ENCODE results near the gene CHCHD4.
"Not testable (repeated sequence)": the region's sequence is repeated elsewhere in the genome, so short reads cannot be mapped to it uniquely, and the experiment has no call there.

CHCHD4 gene

DNA sequence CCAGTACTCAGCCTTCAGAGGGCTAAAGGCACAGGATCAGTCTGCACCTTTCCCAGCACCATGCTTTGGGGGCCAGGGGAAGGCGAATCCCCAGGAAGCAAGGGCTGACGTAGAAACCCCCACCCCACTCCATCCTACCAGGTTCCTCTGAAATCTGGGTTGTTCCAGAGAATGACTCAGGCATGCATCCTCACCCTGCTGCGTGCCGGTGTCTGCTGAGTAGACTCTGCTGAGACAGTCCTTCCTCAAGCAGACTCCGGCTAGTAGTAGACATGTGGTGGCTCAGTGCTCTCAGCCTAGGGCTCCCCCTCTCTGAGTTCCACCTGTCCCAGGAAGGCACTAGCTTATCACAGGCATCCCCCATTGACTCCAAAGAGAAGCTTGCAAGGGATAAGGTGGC is 9.2 kb upstream of the CHCHD4 start:
- no peak for DNase-seq

DNA sequence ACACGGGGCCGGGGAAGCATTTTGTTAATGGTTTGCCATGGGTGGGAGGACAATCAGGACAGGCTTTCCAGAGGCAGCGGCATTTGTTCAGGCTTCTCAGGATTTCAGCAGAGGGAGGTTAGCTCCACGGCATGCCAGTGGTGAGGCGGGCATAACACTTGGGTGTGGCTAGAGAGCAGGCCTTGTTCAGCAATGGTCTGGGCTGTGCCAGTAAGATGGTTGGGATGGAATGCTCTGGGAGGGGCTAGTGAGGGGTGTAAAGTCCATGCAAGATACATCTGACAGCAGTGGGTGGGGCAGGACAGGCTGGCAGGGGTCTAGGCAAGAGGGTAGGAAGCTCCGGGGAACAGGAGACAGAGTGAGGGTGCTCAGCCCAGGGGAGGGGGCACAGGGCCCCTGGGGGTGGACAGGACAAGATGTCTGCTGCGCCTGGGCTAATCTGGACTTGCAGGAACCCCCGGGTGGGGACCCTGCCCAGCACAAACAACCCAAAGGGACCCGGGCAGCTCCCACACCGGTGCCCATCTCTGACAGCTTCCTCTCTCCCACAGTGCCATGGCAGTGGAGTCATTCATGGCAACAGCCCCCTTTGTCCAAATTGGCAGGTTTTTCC is 8.6 kb upstream of the CHCHD4 start:
- no peak for DNase-seq

DNA sequence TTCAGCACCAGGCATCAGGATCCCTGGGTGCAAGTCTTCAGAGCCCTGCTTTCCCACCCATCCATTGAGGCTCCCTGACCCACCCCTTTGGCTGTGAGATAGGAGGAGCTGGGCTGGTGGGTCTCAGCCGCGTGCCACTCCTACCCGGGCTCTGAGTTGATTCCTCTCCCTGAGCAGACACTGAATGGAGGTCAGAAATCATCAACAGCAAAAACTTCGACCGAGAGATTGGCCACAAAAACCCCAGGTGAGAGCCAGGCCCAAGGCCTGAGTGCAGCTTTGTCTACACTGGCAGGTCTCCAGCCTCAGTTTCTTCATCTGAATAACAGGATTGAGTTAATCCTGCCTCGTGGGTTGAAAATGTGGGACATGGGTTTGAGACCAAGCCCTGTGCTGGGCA is 8.0 kb upstream of the CHCHD4 start:
- no peak for DNase-seq

DNA sequence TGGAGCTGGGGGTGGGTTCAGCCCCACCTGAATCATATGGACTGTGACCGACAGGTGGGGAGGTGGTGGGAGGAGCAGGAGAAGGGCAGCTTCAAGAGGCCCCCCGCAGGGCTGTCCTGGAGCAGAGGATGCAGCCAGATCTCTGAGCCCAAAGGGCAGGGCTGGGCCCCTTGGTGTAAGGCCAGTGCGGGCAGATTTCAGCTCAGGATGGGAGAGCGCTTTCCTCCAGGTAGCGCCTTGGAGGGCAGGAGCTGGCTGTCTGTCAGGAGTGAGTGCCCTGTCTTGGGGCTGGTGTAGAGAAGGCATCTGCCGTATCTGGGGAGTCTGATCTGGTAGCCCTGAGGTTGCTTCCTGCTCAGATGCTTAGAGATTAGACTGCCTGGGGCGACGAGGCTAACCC is 7.5 kb upstream of the CHCHD4 start:
- no peak for DNase-seq

DNA sequence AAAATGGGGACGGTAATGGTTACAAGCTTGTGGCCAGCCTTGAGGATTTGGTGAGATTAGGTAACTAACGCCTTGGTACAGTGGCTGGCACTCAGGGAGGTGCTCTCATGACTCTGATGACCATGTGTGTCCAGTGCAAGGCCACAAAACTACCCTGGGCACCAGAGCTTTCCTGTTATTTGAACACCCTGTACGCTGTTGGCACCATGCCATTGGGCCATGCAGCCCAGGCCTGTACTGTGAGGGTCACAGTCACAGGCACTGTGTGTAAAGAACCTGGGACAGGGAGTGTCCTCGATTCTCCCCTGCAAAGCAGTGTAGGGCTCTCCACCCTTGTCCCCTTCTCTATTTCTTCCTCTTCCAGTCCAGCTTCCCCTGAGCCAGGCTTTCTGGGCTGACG is 6.5 kb upstream of the CHCHD4 start:
- no peak for DNase-seq

DNA sequence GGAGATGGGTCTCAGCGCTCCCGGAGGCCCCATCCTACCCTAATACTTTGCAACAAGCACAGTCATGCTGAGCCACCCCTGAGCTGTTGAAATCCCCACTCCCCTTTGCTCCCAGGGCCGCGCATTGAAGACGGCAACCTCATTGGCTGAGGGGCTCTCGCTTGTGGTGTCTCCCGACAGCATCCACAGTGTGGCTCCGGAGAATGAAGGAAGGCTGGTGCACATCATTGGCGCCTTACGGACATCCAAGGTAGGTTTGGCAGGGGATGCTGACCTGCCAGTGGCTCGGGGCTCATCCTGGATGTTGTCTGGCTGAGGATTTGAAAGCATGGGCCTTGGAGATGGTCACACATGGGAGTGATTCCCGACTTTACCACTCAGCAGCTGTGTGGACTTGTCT is 6.0 kb upstream of the CHCHD4 start:
- no peak for DNase-seq

DNA sequence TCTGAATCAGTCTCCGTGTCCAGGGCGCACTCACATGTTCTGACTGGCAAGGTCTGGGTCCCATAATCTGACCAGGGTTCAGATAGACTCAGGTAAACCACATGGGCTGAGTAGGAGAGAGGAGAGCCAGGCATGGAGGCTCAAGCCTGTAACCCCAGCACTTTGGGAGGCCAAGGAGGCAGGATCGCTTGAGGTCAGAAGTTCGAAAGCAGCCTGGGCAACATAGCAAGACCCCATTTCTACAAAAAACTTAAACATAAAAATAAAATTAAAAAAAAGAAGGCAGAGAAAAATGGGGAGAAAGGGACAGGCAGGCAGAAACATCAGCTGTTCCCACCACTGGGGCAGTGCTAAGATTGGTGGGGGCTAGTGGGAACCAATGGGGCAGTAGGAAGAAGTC is 5.6 kb upstream of the CHCHD4 start:
- no peak for DNase-seq

DNA sequence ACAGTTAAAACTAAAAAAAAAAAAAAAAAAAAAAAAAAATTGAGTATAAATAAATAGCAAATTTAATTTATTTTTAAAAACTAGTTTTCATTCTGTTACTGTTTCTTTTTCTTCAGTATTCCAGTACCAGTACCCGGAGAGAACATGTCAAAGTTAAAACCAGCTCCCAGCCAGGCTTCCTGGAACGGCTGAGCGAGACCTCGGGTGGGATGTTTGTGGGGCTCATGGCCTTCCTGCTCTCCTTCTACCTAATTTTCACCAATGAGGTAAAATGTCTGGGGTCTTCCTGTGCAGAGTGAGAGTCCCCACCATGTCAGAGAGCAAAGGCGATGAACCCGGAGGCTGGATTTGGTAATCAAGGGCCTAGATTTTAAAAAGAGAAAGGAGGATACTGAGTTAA is 4.6 kb upstream of the CHCHD4 start:
- DNase-seq, result no peak

DNA sequence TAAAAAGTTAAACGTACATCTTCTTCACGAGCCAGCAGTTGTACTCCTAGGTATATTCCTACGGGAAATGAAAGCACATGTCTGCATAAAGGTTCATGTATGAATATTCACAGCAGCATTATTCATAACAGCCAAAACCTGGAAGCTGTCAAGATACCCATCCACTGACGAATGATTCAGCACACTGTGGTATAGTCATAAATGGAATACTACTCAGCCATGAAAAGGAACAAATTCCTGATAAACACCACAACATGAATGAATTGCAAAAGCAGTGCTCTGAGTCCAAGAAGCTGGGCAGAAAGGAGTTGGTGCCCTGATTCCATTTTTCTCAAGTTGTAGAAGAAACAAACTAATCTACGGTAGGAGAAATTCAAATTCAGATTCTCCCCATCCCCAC is 4.1 kb upstream of the CHCHD4 start:
- DNase-seq, result no peak

DNA sequence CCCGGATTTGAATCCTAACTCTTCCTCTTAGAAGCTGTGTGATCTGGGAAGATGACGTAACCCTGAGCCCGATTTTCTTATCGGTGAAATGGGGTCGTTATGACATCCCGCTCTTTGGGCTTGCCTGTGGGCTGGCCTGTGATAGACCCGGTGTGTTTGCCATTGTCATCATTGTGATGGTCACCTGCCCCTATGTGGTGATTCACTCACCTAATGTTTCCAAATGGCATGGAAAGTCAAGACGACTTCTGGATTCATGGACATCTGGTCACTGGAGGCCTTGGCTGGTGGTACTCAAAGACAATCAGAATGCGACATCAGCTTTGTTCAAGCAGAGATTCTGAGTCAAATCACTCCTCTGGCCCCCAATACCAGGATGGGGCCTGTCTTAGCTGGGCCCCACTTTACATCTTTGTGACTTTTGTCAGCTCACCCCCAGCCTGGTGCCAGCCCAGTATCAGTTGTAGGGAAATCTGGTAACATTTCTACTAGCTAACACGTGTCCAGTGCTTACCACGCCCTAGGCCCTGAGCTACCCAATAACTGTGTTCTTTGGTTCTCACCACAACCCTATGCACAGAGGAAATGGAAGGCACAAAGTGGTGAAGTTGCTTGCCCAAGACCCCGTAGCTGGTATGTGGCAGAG is 3.0 kb upstream of the CHCHD4 start:
- no peak for DNase-seq

DNA sequence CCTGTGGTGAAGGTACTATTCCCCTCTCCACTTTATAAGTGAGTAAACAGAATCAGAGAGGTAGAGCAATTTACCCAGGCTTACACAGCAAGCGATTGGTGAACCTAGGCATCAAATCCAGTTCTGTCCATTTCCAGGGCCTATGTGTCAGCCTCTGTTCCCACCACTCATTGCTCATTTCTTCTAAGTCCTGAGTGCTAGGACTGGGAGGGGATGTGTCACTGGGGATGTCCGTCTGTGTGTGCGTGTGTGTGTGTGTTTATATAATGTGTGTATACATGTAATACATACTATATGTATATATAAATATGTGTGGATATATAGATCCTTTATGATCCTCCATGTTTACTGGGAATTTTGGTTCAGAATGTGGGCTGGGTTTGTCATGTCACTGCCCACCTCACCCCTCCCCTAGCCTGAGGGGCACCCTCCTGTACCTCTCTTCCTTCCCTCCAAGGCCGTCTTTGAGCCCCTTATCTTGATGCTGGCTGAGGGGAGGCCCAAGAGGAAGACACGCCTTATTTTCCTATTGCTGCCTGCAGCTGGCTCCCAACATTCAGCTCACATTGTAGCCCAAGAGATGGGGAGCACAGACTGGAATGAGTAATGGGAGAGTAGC is 2.3 kb upstream of the CHCHD4 start:
- DNase-seq, result no peak

DNA sequence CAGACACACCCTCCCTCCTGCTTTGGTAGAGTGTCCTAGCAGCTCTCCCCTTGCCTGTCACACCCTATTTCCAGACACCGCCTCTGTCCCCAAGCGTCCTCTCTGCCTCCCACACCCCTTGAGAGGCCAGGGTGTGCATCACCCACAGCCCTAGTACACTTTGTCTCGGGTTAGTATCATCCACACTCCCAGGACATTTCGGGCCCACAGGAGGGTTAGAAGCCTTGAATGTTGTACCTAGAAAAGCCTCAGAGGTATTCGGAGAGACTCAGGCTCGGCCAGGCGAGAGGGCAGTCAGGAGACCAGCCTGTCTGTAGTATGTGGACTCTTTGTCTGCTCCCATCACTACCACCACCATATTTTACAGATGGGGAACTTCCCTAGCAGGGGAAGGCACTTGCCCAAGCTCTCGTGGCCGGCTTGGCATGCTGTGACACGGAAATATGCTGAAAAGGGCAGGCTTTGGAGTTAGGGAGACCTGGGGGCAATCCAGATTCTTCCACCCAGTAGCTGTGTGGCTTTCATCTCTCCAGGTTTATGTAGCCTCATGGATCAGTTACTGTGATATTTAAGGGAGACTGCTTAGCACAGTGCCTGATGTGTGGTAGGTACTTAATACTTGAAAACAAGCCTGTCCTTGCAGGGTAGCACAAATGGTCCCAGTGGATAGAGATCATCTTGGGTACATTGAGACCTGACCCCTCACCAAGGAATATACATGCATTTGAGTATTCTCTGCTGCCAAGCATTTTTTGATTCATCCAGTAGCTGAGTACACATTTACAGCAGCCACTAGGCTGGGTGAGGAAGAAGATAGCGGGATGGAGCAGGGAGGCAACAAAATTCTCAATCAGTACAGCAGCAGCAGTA is 1.6 kb upstream of the CHCHD4 start:
- DNase-seq, result no peak

DNA sequence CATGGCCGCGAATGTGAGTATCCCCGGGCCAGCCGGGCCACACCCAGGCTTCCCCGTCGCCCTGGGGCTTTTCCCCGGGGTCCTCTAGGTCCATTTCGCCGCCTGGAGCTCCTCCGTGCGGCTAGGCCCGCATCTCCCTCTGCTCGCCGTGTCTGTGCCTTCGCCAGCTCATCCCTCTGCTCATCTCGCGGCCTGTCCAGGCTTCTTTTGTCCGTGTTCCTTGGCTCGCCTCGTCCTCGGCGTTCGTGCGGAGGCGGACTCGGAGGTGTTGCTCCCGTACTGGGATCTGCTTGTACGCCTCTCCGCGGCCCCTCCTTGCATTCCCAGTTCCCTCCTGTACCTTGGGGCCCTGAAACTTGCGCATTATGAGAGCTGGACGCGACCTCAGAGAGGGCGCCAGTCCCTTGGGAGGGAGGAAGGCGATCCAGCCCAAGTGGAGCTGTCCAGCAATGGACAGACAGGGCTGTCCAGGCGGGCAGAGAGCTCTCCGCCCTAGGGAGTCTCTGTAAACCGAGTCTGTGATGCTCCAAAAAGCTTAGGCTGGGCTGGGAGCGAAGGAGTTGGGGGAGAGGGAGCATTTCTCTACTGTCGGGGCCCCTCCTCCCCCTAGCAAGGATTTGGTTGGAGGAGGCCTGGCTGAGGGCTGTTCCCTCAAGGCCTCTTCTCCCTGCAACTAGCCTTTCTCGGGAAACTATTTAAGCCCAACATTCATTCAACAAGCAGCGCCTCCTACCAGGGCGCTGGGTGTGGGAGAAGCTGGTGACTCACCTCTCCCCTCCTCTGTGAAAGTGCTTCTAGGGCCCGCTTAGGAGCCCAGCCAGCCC is 735 bp upstream of the CHCHD4 start:
- no peak for DNase-seq

DNA sequence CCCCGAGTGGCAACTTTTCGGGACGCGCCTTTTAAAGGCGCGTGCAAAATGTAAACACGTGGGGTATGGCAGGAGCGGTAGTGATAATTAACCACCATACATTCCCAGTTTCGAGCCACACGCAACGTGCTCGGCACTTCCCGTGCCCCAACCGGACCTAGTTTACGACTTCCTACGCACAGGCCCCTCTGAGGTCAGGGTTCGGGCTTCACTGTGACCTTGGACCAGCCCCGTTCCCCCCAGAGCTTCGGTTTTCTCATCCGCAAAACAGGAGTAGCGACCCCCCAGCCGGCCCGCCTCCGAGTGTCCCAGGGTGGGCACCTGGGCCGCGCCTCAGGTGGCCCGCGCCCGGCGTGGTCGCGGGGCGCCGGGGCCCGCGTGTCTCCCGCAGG is 451 bp downstream of the CHCHD4 start:
- no peak for DNase-seq

DNA sequence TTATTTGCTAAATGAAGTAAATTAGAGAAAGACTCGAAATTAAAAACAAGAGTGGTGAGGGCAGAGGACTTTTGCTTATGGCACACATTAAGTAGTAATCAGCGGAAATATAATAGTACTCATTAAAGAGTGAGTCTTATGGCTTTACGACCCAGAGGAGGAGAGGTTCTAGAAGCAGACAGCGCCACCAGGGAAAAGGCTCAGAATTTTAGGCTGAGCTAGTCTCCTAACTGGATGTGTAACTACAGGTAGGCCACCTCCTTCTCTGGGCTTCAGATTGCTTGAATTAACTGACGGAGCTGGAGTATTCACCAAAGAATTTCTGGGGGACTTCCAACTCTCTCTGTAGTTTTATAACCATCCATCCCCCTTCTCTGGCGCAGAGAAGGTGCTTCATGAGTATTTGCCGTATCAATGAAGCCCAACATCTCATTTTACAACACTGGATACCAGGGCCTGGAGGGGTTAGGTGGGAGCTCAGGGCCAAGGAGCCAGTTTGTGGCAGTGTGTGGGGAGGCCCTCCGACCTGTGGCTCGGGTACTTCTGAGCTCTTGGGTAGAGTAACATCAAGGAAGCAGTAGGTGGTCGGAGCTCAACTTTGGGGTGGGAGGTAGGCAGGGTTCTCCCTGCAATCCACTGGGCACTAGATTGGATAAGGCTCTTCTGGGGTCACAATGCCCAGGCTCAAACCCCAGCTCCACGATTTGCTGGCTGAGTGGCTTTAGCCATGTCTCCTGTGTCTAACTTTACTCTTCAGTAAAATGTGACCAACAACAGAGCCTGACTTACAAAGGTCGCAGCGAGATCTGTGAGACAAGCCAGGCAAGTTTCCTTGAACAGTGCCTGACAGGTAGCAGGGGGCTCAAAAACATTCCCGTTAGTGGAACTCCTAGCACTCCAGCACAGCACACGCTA is 1.1 kb downstream of the CHCHD4 start:
- DNase-seq, result no peak

DNA sequence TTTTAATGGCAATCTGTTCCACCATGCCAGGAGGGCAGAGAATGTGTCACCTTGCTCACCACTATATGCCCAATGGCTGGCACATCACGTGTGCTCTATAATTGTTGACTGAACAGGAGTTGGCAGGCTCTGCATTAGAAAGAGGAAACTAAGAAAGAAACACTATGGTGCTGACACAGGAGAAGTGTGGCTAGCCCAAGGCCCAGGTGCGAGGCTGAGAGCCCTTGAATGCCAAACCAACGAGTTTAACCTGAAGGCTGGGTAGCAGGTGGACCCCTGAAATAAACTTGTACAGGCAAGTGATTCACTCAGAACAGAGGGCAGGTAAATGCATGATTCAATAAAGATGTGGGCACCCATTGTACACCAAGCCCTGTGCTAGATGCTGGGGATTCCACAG is 2.4 kb downstream of the CHCHD4 start:
- no peak for DNase-seq

DNA sequence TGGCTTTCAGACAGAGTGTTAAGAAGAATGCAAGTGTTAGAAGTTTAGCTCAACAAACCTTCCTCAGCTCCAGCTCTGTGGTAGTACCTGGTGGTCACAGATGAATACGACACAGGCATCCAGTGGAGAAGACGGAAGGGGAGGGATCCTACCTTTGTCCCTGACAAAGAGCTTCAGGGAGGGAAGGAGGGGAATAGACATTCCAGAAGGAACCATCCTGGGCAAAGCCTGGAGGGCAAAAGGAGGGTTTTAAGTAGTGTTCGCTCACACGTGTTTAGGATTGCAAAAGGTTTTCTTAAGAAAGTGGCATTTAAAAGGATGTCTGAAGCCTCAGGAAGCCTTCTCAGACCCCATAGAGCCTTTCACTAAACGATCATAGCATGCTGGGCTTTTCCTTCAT is 2.8 kb downstream of the CHCHD4 start:
- DNase-seq, result no peak

DNA sequence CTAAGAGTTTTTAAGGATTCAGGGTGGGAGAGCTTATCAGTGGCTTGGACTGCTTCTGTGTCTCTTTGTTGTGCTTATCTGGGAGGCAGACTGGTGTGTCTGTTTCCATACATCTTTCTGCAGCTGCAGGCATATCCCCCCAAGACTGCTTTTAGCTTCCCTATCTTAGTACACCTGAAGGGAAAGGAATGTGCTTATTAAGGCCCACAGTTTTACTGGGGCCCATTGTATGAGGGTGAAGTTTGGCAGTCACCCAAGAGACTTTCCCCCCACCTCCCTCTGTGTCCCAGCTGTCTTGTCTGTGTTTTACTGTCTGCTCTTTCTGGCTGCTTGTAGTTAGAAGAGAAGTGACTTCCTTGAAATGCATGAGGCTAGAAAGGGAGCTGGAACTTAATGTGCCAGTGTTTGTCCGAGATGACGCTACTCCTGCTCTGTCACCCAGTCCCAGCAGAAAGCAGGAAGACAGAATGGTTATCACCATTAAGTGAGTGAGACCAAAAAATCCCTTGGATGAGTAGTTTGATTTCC is 3.7 kb downstream of the CHCHD4 start:
- DNase-seq, result not testable (repeated sequence)

DNA sequence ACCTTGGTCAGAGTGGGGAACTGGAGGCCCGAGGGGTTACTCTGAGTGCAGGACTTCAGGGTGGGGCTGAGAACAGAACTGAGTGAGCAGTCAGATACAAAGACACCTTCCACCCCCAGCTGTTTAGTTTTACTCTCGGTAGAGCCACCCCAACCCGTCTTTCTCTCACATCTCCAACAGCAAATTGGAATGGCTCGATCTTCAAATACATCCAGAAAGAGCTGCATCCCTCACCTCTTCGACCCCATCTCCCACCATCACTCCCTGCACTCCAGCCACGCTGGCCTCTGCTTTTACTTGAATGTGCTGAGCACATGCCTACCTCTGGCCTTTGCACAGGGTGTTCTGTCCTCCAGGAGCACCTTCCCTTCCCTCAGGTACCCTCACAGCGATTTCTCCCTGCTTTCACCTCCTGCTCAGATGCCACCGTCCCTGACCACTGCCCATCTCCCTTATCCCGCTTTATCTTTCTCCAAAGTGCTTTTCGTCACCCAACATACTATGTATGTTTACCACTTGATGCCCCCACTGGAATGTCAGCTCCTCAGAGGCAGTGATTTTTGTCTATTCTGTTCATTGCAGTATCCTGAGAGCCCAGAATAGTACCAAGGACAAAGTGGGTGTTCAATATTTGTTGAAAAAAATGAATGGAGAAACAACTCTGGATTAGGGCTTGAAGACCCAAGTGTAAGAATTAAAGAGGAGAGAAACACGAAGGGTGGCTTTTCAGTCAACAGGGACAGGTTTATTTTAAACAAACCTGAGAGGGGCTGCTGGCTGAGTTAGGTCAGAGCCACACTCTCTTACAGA is 4.4 kb downstream of the CHCHD4 start:
- no peak for DNase-seq

DNA sequence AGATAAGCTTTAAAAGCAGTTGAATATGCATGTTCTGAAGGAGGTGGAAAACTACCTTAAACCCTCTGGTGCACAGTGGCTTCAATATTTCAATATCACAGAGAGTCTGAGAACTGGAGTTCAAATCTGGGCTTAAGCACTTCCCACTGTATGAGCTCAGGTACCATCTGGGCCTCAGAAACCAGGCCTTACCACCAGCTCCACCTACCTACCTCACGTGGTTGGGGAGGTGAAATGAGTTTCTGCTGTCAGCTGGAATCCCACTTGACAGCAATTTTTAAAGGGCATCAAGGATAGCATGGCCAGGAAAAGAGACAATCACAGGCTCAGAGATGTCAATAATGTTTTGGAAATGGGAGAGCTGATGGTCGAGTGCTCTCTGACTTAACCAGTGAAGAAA is 5.0 kb downstream of the CHCHD4 start:
- DNase-seq, result no peak
